ENCODE data around the gene OR5L1.

- TF ChIP-seq POLR2AphosphoS5 (IDR thresholded peaks at IDR 0.05) (no peak), CTCF (IDR thresholded peaks at IDR 0.05 in 8 of 11, conservative IDR thresholded peaks at IDR 0.05 in 3 of 11) (no peak)
Observed at GRCh38 chr11:55819330-55819729, 8.2 kb downstream of the OR5L1 start, which contains the start of gene OR5D18.

Measured in spleen (tissue), 7 donors.